ENCODE results near the gene RNF126.

RNF126 gene

DNA sequence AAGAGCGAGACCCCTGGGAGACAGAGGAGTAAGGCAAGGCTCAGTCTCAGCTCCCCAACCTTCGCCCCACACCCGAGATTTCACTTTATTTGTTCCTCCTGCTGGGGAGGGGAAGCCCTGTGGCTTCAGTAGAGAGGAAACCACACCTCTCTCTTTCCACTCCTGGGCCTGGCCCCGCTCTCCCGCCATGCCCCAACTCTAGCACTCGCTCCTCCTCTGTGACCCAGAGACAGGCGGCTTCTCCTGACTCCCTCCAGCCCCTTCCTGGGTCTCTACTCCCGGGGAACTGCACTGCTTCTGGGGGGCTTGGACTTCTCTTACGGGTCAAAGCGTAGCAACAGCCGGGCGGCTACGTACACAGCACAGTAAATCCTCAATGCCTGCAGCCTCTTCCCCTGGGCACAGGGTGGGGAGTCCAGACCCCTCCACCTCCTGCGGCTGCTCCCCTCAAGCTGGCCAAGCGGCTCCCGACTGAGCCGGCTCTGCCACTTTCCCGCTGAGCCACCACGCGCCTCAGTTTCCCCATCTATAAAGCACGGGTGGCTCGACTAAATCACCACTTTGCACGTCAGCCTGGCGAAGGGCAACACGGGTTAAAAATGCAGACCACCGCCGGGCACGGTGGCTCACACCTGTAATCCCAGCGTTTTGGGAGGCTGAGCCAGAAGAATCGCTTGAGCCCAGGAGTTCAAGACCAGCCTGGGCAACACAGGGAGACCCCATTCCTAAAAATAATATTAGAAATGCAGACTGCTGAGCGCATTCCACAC, 1.4 kb downstream of the RNF126 start:
- DNase-seq: no peak

DNA sequence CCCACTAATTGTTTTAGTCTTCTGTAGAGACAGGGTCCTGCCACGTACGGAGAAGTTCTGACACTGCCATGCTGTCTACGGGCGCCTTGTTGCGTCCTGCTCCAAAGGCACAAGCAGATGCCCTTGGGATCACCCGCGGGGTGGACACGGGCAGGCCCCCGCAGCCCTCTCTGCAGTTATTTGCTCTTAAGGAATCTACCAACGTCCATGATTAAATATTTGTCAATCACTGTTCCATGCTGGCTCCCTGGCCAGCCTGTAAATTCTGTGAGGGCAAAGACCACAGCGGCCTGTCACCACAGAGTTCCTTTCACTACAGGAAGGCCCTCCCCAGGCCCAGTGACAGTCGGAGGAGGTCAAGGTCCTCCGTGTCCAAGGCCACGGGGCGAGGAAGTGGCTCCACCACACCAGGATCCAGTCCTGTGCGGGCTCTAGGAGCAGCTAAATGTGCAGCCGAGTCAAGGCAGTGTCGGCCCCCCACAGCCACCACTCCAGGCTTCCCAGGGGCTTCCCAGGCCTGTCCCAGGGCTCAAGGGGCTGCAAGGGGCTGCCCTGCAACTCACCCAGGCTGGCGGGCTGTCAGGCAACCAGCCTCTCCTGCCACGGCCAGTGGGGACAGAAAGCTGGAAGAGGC, 2.1 kb downstream of the RNF126 start:
- no peak for DNase-seq

DNA sequence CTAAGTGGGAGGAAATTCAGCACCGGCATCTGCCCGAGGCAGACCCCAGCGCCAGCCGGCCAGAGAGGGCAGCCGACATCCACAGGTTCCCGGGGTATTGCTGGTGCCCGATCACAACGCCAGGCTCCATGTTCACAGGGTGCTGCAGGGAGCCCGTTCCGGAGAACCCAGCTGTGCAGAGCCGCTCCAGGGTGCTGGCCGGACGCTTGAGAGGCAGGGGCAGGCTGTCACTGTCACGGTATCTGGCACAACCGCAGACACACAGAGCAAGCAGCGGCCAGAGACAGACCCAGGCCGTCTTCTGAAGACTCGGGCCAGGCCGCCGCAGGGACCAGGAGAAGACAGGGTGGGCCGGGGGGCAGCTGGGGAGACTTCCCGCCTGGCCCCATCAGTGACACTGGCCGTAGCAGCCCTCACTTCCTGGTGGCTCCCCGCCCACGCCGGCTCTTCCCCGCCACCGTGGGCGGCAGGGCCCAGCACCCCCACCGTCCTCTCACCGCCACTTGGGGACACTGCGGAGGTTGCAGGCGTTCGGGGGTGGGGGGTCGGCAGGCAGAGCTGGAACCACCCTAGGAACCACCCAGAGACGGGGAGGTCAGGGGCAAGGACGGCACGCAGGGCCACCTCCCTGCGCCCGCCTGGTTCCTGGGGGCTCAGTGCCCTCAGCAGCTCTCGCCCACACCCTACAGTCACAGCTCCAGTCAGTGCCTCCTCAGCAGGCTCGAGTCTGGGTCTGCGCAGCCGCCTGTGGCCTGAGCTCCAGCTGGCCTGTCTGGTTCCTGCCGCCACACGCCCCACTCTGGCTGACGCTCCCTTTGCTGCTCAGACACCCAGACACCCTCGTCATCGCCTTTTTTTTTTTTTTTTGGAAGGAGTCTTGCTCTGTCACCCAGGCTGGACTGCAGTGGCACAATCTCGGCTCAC, 3.8 kb downstream of the RNF126 start:
- no peak for DNase-seq

- DNase-seq: no peak
These were observed 4.8 kb downstream of the RNF126 start for GRCh38 chr19:658059-658839.

- no peak for DNase-seq
These were observed 5.4 kb downstream of the RNF126 start for GRCh38 chr19:657611-658010.

DNA sequence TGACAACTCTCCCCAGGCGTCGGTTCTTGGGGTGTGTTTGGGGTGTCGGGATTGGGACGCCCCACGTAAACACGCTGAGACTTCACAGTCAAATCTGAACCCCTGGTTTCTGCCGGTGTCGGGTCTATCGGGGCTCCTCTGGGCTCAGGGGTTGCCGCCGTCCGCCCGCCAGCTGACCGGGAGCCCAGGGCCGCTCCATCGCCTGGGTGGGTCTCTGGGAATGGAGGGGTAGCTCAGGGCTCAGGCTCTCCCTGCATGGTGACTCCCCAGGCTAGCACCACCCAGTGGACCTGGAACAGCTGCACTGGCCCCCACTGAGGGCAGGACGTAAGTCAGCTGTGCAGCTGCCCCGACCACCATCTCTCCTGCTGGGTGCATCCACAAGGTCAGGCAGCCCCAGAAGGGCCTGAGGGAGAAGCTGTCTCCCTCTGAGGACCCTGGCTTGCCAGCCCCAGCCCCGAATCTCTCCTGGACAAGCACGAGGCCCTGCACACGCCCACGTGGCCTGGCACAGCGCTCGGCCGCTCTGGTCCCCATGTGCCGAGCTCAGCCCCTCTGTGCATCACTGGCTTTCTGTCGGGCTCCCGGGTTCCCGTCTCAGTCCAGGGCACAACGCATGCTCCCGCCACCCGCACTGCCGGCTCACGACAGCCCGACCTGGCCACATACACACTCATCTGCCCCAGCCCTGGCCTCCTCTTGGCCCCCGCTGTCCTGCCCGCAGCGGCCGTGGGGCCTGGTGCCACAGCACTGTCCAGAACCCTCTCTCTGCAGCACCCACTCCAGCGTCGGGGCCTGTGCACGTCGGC, 6.1 kb downstream of the RNF126 start:
- DNase-seq: no peak

DNA sequence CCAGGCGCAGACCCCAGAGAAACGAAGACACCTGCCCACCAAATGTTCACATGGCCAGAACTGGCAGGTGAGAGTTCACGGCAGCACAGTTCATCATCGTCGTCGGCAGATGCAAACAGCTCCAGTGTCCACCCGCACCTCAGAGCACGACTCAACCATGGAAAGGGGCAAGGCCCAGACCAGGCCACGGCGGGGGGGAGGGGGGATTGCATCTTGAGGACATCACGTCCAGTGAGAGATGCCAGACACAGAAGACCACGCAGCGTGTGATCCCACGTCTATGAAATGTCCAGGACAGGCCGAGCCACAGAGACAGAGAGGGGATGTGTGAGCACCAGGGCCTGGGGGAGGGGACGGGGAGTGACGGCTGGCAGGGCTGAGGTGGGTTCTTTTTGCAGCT, 7.3 kb downstream of the RNF126 start:
- DNase-seq: no peak

GRCh38 chr19:653425-653824, 9.6 kb downstream of the RNF126 start:
- no peak for DNase-seq

DNA sequence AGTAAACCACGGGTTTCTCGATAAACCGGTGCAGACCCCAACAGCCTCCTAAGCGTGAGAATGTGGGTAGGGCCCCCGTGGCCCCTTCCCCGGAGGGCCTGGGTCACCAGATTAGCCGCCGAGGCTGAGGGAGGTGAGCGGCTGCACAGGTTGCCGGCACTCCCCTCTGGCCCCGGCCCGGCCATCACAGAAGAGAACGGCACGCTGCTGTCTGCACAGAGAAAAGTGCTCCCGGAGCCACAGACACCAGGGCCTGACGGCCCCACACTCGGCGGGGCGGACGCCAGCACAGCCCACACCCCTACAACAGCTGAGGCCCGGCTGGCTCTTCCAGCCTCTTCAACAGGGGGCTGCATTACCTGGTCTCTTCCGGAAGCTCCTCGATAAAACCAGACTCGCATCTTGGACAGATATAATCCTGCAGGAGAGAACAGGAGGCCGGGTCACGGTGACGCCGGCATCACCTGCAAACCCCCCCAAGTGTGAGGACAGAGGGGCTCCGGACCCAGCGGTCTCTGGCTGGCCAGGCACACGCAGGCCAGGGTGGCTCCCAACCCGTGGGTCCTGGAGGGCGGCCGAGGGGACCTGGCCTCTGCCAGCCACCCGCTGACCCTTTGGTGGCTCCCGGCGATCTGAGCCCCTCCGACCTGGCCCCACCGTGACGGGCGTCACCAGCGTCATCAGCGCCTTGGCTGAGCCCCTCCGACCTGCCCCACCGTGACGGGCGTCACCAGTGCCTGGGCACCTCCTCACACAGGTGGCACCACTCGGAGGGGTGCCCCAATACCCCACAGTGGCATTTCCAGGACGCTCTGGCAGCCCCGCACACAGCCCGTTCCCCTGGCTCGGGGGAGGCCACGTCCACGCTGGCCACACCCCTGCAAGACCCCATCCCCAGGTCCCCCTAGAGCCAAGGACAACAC, 10.3 kb downstream of the RNF126 start:
- DNase-seq: no peak

GRCh38 chr19:651991-652390, 11.0 kb downstream of the RNF126 start:
- DNase-seq: no peak

DNA sequence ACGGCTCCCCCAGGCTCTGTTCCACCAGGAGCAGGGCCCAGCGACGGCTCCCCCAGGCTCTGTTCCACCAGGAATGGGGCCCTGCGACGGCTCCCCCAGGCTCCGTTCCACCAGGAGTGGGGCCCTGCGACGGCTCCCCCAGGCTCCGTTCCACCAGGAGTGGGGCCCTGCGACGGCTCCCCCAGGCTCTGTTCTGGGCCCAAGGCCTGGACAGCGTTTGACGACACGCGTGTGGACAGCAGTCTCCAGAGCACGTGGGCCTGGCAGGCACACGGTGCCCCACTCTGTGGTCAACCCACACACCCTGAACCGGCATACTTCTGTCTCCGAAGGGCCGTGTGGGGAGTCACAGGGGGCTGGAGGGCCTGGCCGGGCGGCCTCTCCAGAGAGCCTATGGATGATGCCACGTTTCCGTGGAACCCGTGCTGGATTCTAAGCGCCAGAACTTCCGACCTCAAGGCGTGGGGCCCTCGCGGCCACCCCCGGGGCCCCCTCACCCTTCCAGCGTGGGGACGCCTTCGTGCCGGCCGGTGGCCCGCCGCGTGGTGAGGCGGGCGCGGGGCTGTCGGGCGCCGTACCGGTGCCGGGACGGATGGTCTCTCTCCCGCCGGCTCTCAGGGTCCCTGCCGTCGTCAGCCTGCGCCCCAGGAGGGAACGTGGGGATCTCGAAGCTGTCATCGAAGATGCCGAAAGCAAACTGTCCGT, 11.7 kb downstream of the RNF126 start:
- DNase-seq: no peak

- no peak for DNase-seq
These were observed 12.9 kb downstream of the RNF126 start for GRCh38 chr19:650121-650520.

DNA sequence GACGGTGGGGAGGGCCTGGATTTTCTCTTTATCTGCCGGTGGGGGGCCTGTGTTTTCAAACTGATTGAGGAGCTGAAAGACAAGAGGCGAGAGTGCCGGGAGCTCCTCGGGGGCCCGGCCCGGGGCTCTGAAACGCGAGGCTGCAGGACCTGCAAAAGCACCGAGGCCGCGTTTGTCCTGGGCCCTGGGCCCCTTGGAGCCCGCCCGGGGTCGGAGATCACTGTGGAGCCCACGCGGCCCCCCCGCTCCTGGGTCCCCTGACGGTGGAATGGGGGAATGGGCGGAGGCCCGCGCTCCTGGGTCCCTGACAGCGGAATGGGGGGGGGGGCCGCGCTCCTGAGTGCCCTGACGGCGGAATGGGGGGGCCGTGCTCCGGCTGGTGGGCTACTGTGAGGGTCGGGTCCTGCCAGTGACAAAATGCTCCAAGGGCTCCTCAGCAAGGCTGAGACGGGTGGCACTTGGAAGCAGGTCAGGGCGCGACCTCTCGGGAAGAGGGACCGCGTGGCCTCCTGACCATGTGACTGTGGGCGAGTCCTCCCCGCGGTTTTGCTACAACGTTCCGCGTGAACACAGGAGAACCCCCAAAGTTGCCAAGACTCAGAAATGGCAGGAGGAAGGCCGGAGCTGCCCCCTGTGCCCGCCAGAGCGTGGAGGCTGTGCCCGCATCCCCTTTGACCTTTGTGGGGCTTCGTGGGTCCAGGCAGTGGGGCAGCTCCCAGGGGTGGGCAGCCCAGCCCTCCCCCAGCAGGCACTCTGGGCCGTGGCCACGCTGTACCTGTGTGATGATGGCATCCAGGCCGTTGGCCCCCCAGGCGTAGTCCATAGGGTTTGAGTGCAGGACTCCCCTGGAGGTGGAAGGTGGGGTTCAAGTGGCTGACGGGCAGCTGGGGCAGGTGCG, 13.9 kb downstream of the RNF126 start:
- no peak for DNase-seq

- no peak for DNase-seq
These were observed 14.7 kb downstream of the RNF126 start for GRCh38 chr19:648305-648704.

DNA sequence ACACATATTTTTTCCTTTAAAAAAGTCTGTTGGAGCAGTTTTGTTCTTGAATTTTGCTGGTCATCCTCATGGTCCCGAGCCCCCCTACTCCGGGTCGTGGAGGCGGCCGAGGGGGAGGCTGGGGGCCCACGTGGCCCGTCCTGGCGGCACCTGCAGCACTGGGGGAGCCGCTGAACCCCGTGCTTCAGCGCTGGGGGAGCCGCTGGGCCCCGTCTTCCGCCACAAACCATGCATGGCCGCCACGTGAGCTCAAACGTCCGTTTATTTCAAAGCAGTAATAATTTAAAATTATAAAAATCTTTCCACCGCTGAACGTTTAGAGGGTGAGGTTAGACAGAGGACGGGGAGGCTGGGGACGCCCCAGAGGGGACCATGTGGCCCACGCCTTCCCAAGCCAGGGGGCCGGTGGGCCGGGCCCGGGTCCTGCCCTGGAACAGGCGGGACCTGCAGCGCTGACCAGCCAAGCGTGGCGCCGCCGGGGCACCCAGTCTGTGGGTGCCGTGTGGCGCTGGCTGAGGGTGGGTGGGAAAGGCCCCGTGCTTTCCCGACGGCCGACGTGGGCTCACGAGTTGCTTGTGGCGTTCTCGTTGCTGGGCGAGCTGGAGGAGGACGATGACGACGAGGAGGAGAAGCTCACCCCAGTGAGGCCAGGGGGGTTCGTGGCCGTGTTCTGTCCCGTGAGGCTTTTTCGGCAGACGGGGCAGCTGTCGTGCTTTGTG, 15.3 kb downstream of the RNF126 start:
- no peak for DNase-seq

- DNase-seq: no peak
These were observed 16.0 kb downstream of the RNF126 start for GRCh38 chr19:646779-647565.

All from NCI-H524 treated with DMSO at 0.1 percent for 48 hours (cell line).